Adipocyte (in vitro differentiated cells): Measurements from ENCODE around the gene ADGRL2.

Experiments
- DNase-seq: peaks from one replicate; pipeline ENCODE4 v3.0.0-alpha.2; 2015; ENCODE audit warnings: low read depth
- H3K27me3 ChIP-seq: replicated peaks from 2 replicates; pipeline ENCODE4 v1.7.0; 2013; ENCODE audit warnings: mild to moderate bottlenecking, low read length, moderate library complexity; ENCODE audit not compliant: control insufficient read depth, insufficient read depth
- H3K36me3 ChIP-seq: 2 replicates; pipeline ENCODE4 v1.7.0; 2013; ENCODE audit warnings: low read length, mild to moderate bottlenecking, moderate library complexity; ENCODE audit not compliant: control insufficient read depth, insufficient read depth, severe bottlenecking
- H3K4me1 ChIP-seq: 2 replicates; pipeline ENCODE4 v1.7.0; 2013; ENCODE audit warnings: mild to moderate bottlenecking, low read length, moderate library complexity; ENCODE audit not compliant: control insufficient read depth, insufficient read depth
- H3K4me3 ChIP-seq: 2 replicates; pipeline ENCODE4 v1.7.0; 2013; ENCODE audit warnings: mild to moderate bottlenecking, low read length, moderate library complexity
- H3K9ac ChIP-seq: 2 replicates; pipeline ENCODE4 v1.7.0; 2013; ENCODE audit warnings: mild to moderate bottlenecking, low read length, moderate library complexity
- H3K9me3 ChIP-seq: 2 replicates; pipeline ENCODE4 v1.7.0; 2013; ENCODE audit warnings: mild to moderate bottlenecking, low read length, moderate library complexity; ENCODE audit not compliant: control insufficient read depth

The ADGRL2 gene

DNA sequence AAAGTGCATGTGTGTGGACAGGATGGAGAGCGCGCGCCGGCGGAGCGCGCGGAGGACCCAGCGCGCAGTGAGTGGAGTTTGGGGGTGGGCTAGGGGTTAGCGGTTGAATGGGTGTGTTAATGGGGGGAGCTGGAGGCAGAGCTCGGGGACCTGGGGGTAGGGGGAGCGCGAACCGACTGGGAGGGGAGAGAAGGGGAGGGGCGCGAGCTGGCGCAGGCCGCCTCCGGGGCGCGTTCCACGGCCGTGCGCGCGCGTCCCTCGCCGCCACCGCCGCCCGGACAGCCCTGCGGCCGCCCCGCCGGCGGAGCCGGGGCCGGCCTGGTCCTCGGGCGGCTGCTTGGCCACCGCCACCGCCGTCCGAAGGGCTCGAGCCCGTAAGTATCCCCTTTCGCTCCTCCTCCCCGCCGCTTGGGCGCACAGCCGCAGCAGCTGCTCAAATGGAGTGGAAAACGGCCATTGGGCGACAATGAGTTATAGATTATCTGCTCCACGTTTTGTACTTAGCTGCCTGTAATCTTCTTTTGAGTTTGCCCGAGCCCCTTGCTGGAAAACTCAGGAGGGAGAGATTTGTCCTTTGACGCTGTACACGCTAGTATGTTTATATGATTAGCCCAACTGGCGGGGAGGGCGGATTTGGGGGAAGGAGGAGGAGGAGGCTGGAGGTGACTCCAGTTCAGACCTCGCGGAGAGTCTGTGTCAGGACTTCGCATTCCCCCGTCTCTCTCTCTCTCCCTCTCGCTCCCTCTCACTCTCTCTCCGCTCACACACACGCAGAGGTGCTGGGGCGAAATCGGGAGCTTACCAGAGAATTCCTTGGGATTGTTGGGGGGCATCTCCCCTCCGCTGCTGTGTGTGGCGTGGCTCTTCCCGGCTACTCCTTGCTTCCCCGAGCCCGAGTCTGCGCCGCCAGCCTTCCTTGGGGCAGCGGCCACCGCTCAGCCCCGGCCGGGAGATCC lies at the start of gene ADGRL2:
ADGRL2 (plus strand) TSS at position 240 of the 956 bp plus-strand sequence. CDS start 36,051 bp downstream, outside the sequence.
- Histone ChIP-seq H3K9me3 (no peaks in the 10 kb centered on the region), H3K4me3 (peak within 1 kb of the TSS; percentile 94), H3K36me3 (no peaks in the 10 kb centered on the region), H3K4me1 (peaks cover 26% of the 10 kb centered on the region), H3K9ac (peak within 1 kb of the TSS; percentile 94), H3K27me3 (no peaks in the 10 kb centered on the region)
- DNase-seq = peak; percentile 93

DNA sequence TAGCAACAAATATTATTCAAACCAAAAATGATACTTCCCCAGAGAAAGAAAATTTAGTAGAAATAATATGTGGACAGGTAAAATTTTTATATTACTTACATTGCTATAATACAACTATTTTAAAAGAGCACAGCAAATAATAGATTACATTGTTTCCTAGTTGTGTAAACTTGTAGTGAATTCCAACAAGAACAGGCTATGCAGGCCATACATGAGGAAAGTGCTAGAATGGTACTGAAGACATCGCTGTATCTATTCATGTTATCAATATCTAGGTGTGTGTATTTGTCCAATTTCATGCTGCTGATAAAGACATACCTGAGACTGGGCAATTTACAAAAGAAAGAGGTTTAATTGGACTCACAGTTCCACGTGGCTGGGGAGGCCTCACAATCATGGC lies 47.9 kb upstream of the ADGRL2 start:
- no peak for DNase-seq
- H3K27me3 ChIP-seq = no peaks in the 10 kb centered on the region
- no peak overlapping the region for H3K4me3 ChIP-seq
- peaks cover 12% of the 10 kb centered on the region for H3K4me1 ChIP-seq
- H3K9ac ChIP-seq = no peak overlapping the region
- H3K9me3 ChIP-seq = no peaks in the 10 kb centered on the region
- no peaks in the 10 kb centered on the region for H3K36me3 ChIP-seq

DNA sequence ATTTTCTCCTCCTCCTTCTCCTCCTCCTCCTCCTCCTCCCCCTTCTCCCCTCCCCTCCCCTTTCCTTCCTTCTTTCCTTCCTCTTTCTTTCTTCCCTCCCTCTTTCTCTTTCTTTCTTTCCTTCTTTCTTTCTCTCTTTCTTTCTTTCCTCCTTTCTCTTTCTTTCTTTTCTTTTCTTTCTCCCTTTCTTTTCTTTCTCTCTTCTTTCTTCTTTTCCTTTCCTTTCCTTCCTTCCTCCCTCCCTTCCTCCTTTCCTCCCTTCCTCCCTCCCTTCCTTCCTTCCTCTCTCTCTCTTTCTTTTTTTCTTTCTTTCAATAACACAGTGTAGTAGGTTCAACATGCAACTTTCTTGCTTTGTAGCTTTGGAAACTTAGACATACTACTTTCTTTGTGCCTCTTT lies 46.3 kb upstream of the ADGRL2 start:
- no peak for DNase-seq
- Histone ChIP-seq H3K9me3 (no peaks in the 10 kb centered on the region), H3K4me3 (no peak overlapping the region), H3K9ac (no peak overlapping the region), H3K4me1 (peaks cover 18% of the 10 kb centered on the region), H3K27me3 (no peaks in the 10 kb centered on the region), H3K36me3 (no peaks in the 10 kb centered on the region)

- no peak overlapping the region for H3K9ac ChIP-seq
- peaks cover 23% of the 10 kb centered on the region for H3K4me1 ChIP-seq
- no peaks in the 10 kb centered on the region for H3K27me3 ChIP-seq
- H3K4me3 ChIP-seq = no peak overlapping the region
- H3K9me3 ChIP-seq = no peaks in the 10 kb centered on the region
- DNase-seq = no peak
- no peaks in the 10 kb centered on the region for H3K36me3 ChIP-seq
These were observed 43.9 kb upstream of the ADGRL2 start for GRCh38 chr1:81756872-81757271.

GRCh38 chr1:81757398-81758020 lies 43.2 kb upstream of the ADGRL2 start:
- DNase-seq = no peak
- Histone ChIP-seq H3K4me3 (peak overlapping the region; percentile 21), H3K9ac (no peak overlapping the region), H3K9me3 (no peaks in the 10 kb centered on the region), H3K4me1 (peaks cover 23% of the 10 kb centered on the region), H3K36me3 (no peaks in the 10 kb centered on the region), H3K27me3 (no peaks in the 10 kb centered on the region)

DNA sequence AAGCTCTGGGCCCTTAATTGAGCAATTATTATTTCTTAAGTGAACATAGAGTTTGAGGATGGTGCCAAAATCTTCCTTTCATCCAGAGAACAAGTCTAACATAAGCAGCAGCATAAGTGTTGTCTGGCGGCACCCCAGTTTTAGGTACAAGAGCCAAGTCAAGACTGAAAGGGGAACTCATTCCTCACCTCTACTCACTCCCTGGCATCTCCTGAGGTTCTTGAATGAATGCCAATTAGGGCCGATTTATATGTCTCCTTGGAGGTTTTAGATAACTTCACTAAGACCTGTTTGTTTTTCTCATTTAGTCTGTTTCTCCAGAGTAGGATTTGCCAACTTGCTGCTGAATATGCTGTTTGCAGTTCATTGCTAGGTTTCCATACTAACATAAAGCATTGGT lies 42.6 kb upstream of the ADGRL2 start:
- Histone ChIP-seq H3K9me3 (no peaks in the 10 kb centered on the region), H3K4me1 (peaks cover 23% of the 10 kb centered on the region)
- no peak for DNase-seq

GRCh38 chr1:81760477-81761097 lies 40.1 kb upstream of the ADGRL2 start:
- peaks cover 23% of the 10 kb centered on the region for H3K4me1 ChIP-seq
- peak; percentile 79 for DNase-seq
- H3K27me3 ChIP-seq = no peaks in the 10 kb centered on the region
- no peaks in the 10 kb centered on the region for H3K9me3 ChIP-seq
- H3K36me3 ChIP-seq = no peaks in the 10 kb centered on the region
- no peak overlapping the region for H3K4me3 ChIP-seq
- no peak overlapping the region for H3K9ac ChIP-seq

More for the DNA sequence above, 42.6 kb upstream of the ADGRL2 start:
- Histone ChIP-seq H3K4me3 (peak overlapping the region; percentile 21), H3K9ac (no peak overlapping the region), H3K27me3 (no peaks in the 10 kb centered on the region), H3K36me3 (no peaks in the 10 kb centered on the region)

- no peaks in the 10 kb centered on the region for H3K27me3 ChIP-seq
- H3K36me3 ChIP-seq = no peaks in the 10 kb centered on the region
- no peaks in the 10 kb centered on the region for H3K9me3 ChIP-seq
- H3K9ac ChIP-seq = no peak overlapping the region
- no peak overlapping the region for H3K4me3 ChIP-seq
- DNase-seq = no peak
- H3K4me1 ChIP-seq = no peaks in the 10 kb centered on the region
These were observed 25.2 kb upstream of the ADGRL2 start for GRCh38 chr1:81775510-81775909.

DNA sequence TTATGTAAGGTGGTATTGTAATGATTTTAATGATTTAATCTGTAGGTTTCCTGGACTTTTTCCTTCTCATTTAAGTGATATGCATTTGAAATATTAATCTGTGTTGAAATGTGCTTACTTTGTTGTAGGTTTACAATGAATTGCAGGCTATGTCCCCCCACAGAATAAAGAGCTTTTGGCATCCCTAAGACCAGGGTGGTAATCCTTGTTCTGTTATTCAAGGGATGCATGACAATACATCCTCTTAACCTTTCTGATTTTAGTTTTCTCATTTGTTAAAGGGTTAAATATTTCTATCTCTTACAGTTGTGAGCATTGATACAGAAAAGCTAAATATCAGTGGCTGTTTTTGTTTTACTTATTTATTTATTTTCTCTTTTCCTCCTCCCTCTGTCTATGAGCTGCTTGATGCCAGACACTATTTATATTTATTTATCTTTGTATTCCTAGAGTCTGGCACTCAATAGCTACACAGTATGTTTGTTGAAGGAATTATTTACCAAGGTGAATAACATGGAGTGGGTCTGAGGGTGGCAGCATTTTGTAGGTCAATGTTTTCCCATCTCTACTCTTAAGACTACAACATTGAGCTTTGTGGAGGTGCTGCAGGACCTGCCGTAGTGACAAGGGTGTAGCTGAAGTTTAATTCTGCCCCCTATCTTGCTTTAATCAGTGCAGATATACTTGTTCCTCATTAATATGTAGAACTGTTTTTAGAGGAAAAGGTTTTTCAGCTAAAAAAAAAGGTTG lies 19.9 kb upstream of the ADGRL2 start:
- DNase-seq = no peak
- Histone ChIP-seq H3K27me3 (no peaks in the 10 kb centered on the region), H3K4me1 (no peaks in the 10 kb centered on the region)

GRCh38 chr1:81781749-81782148 lies 19.0 kb upstream of the ADGRL2 start:
- Histone ChIP-seq H3K27me3 (no peaks in the 10 kb centered on the region), H3K9me3 (no peaks in the 10 kb centered on the region), H3K36me3 (no peaks in the 10 kb centered on the region), H3K4me3 (no peak overlapping the region), H3K9ac (no peak overlapping the region), H3K4me1 (no peaks in the 10 kb centered on the region)
- no peak for DNase-seq

More for the DNA sequence above, 19.9 kb upstream of the ADGRL2 start:
- Histone ChIP-seq H3K9me3 (no peaks in the 10 kb centered on the region), H3K36me3 (no peaks in the 10 kb centered on the region), H3K4me3 (no peak overlapping the region), H3K9ac (no peak overlapping the region)
